AG04449 (cell line): ENCODE measurements around the gene SYK.
"Not testable (repeated sequence)": the region's sequence is repeated elsewhere in the genome, so short reads cannot be mapped to it uniquely, and the experiment has no call there.

ENCODE experiments used
- CTCF ChIA-PET: fragments of 350-600 bp; formaldehyde crosslinking; extraction: SDS; loops from one replicate; lab custom pipeline; 2021; ENCODE audit warnings: antibody characterized with exemption; lab: Yijun Ruan, JAX
- POLR2A ChIA-PET: fragments of 400-600, 350-600 bp; formaldehyde crosslinking; extraction: SDS; loops from one replicate; lab custom pipeline; 2020; ENCODE audit warnings: antibody characterized with exemption, inconsistent platforms; lab: Yijun Ruan, JAX
- DNase-seq: peaks from one replicate; pipeline ENCODE4 v3.0.0-alpha.2; 2010; ENCODE audit warnings: low read depth, low spot score
- H3K4me3 ChIP-seq: 2 replicates; pipeline ENCODE4 v1.5.1; 2011; ENCODE audit warnings: low read depth, mild to moderate bottlenecking, control low read depth, low read length
- TF ChIP-seq, protein P1 (sequence below): IDR thresholded peaks from one replicate; pipeline ENCODE4 v1.5.1; 2011; ENCODE audit warnings: mild to moderate bottlenecking, moderate library complexity, low read length, control low read depth, inconsistent platforms; ENCODE audit not compliant: insufficient read depth; ENCODE audit errors: missing control alignments

SYK gene

DNA sequence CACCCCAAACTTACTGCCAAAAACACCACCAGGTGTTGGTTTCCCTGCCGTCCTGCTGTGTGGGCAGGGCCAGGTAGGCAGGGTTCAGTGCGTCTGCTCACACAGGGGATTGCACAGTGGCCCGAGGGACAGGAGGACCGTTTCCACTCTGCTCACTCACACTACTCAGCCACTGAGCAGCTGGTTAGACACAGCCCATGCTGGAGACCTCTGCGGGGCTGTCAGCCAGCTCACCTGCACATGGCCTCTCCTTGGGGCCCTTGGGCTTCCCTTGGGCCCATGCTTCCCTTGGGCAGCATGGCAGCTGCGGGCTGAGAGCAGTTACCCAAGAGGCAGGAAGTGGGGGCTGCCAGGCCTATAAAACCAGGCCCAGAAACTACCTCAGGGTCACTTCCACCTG is 79.0 kb downstream of the SYK start:
- no peak overlapping the region for H3K4me3 ChIP-seq
- POLR2A ChIA-PET: no interaction called here
- TF ChIP-seq, protein P1, sequence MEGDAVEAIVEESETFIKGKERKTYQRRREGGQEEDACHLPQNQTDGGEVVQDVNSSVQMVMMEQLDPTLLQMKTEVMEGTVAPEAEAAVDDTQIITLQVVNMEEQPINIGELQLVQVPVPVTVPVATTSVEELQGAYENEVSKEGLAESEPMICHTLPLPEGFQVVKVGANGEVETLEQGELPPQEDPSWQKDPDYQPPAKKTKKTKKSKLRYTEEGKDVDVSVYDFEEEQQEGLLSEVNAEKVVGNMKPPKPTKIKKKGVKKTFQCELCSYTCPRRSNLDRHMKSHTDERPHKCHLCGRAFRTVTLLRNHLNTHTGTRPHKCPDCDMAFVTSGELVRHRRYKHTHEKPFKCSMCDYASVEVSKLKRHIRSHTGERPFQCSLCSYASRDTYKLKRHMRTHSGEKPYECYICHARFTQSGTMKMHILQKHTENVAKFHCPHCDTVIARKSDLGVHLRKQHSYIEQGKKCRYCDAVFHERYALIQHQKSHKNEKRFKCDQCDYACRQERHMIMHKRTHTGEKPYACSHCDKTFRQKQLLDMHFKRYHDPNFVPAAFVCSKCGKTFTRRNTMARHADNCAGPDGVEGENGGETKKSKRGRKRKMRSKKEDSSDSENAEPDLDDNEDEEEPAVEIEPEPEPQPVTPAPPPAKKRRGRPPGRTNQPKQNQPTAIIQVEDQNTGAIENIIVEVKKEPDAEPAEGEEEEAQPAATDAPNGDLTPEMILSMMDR: no peak
- CTCF ChIA-PET: interaction anchor here (1.0 kb wide), 1 partner anchor 11 kb away, joined by 3 read pairs; no protein-coding TSS in a partner anchor
- no peak for DNase-seq

DNA sequence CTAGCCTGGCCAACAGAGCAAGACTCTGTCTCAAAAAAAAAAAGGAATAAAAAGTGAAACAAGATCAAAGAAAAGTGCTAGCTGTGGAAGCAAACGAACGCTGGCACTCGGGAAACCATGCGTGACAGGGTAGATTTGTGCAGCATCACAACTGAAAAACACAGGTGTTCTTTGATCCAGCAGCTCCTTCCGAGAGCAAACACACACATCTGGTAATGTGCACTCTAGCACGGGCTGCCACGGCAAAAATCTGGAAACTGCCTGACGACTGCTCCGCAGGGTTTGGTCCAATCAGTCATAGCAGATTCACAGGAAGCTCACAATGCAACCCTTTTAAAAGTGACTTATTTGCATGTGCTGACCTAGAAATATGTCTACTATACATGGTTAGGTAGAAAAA is 80.0 kb downstream of the SYK start:
- DNase-seq: no peak
- CTCF ChIA-PET: interaction anchor here (1.0 kb wide), 1 partner anchor 12 kb away, joined by 3 read pairs; no protein-coding TSS in a partner anchor
- TF ChIP-seq, protein P1: no peak
- POLR2A ChIA-PET: interaction anchor here (0.6 kb wide), 1 partner anchor 393 kb away, joined by 3 read pairs; no protein-coding TSS in a partner anchor
- H3K4me3 ChIP-seq: no peak overlapping the region

DNA sequence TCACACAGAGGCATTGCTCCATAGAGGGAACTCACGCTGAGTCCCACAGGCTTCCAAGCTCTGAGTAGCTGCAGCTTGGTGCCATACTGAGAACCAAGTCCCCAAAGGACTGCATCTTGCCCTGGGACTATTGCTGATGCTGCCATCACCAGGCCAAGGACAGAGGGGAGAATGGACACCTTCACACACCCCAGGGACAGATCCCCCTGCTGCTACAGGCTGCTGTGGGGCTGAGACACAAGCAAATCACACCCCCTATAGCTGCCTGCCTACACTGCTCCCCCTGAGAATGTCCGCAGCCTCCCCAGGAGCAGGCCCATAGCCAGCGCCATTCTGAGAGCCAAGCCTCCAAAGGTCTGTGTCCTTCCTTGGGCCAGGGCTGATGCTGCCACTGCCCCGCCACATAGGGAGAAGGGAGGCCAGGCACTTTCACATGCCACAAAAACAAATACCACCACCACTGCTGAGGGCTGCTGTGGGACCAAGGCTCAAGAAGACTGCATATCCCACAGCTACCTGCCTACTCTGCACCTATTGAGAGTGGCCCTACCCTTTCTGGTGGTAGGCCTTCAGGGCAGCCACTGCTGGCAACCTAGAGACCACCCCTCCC is 81.5 kb downstream of the SYK start:
- TF ChIP-seq, protein P1: no peak
- no peak for DNase-seq
- CTCF ChIA-PET: interaction anchor here (1.2 kb wide), 1 partner anchor 12 kb away, joined by 3 read pairs; no protein-coding TSS in a partner anchor
- no peak overlapping the region for H3K4me3 ChIP-seq
- POLR2A ChIA-PET: no interaction called here

DNA sequence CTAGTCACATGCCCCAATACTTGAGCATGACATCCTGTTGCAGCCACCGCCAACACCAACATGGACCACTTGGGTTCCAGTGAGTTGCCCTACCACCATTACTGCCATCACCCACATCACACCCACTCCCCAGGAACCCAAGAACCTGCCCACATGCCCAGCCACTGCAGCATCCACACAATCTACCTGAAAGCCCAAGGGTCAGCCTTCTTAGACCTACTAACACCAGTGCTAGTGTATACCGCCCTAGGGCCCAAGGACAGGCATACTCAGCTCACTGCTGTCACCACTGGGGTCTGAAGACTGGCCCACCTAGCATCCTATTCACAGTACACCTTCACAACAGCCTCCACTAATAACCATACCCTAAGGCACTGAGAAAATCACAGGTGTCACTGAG is 82.0 kb downstream of the SYK start:
- CTCF ChIA-PET: interaction anchor here (1.2 kb wide), 1 partner anchor 13 kb away, joined by 3 read pairs; no protein-coding TSS in a partner anchor
- no peak for DNase-seq
- no peak overlapping the region for H3K4me3 ChIP-seq
- TF ChIP-seq, protein P1: no peak
- POLR2A ChIA-PET: no interaction called here

DNA sequence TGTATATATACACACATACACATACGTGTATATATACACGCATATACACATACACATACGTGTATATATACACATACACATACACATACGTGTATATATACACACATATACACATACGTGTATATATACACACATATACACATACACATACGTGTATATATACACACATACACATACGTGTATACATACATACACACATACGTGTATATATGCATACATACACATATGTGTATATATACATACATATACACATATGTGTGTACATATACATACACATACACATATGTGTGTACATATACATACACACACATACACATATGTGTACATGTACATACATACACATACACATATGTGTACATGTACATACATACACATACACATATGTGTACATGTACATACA is 82.6 kb downstream of the SYK start:
- no peak overlapping the region for H3K4me3 ChIP-seq
- TF ChIP-seq, protein P1: no peak
- POLR2A ChIA-PET: no interaction called here
- DNase-seq: no peak
- CTCF ChIA-PET: no interaction called here

DNA sequence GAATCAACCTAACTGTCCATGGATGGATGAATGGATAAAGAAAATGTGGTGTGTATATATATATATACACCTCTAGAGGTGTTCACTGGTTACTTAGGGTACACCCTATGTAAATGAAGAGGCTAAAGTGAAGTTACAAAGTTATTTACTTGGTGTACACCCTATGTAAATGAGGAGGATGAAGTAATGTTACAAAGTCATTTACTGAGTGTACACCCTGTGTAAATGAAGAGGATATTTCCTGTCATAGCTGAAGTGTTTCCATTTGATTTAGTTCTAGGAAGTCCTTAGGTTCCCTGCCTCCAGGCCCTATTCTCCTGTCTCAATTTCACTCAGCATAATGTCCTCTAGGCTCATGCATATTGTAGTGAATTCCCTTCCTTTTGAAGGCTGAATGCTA is 85.2 kb downstream of the SYK start:
- ChIA-PET CTCF (interaction anchor here (1.3 kb wide), 1 partner anchor 14 kb away, joined by 4 read pairs; no protein-coding TSS in a partner anchor), POLR2A (interaction anchor here (1.0 kb wide), 1 partner anchor 539 kb away, joined by 3 read pairs; no protein-coding TSS in a partner anchor)
- not testable (repeated sequence) for H3K4me3 ChIP-seq, DNase-seq
